CD4-positive, alpha-beta T cell treated with Interleukin-17A for 4 hours (primary cell): ENCODE measurements around the gene C1S.
"Not testable (repeated sequence)": the region's sequence is repeated elsewhere in the genome, so short reads cannot be mapped to it uniquely, and the experiment has no call there.

Experiments
- DNase-seq: peaks from one replicate; pipeline ENCODE4 v3.0.0-alpha.2; 2020; ENCODE audit warnings: mixed read lengths

The C1S gene

GRCh38 chr12:7060353-7060954 is at the start of gene C1S:
TSS of gene C1S (plus strand) at chr12:7060718. CDS start at chr12:7061913, 1,195 bp downstream.
- DNase-seq = no peak

- DNase-seq = not testable (repeated sequence)
Measured at GRCh38 chr12:7011398-7011797, 49.1 kb upstream of the C1S start.

- DNase-seq = no peak
Measured at GRCh38 chr12:7012024-7012607, 48.4 kb upstream of the C1S start.

- no peak for DNase-seq
Measured at GRCh38 chr12:7013101-7013500, 47.4 kb upstream of the C1S start.

GRCh38 chr12:7015555-7016370 is 44.8 kb upstream of the C1S start:
- no peak for DNase-seq

GRCh38 chr12:7016958-7017571 is 43.5 kb upstream of the C1S start:
- DNase-seq = no peak

GRCh38 chr12:7017870-7018349 is 42.6 kb upstream of the C1S start:
- no peak for DNase-seq

- DNase-seq = peak; percentile 98
Measured at GRCh38 chr12:7018350-7019042, 42.0 kb upstream of the C1S start, which contains the start of gene LPCAT3. TSS of gene LPCAT3 (minus strand) at chr12:7018476. CDS start at chr12:7018424, 52 bp downstream.

- no peak for DNase-seq
Measured at GRCh38 chr12:7019043-7019569, 41.4 kb upstream of the C1S start.

GRCh38 chr12:7021956-7022355 is 38.6 kb upstream of the C1S start:
- no peak for DNase-seq

GRCh38 chr12:7023114-7023513 is 37.4 kb upstream of the C1S start:
- no peak for DNase-seq

- no peak for DNase-seq
Measured at GRCh38 chr12:7026854-7027253, 33.7 kb upstream of the C1S start.

GRCh38 chr12:7031306-7031705 is 29.2 kb upstream of the C1S start:
- no peak for DNase-seq

- DNase-seq = no peak
Measured at GRCh38 chr12:7032990-7033389, 27.5 kb upstream of the C1S start.

GRCh38 chr12:7034464-7034863 is 26.1 kb upstream of the C1S start:
- no peak for DNase-seq

GRCh38 chr12:7035463-7035862 is 25.1 kb upstream of the C1S start:
- no peak for DNase-seq

- not testable (repeated sequence) for DNase-seq
Measured at GRCh38 chr12:7037411-7037810, 23.1 kb upstream of the C1S start.

GRCh38 chr12:7038591-7038990 is 21.9 kb upstream of the C1S start:
- no peak for DNase-seq

- no peak for DNase-seq
Measured at GRCh38 chr12:7039403-7039802, 21.1 kb upstream of the C1S start.

- DNase-seq = no peak
Measured at GRCh38 chr12:7042842-7043241, 17.7 kb upstream of the C1S start.

GRCh38 chr12:7045913-7046312 is 14.6 kb upstream of the C1S start:
- no peak for DNase-seq

- DNase-seq = no peak
Measured at GRCh38 chr12:7046383-7047105, 14.0 kb upstream of the C1S start.
